CD4-positive, alpha-beta T cell treated with Interleukin-15 for 1 hour (primary cell): ENCODE results near the gene KLRC2.
"Not testable (repeated sequence)": the region's sequence is repeated elsewhere in the genome, so short reads cannot be mapped to it uniquely, and the experiment has no call there.

Experiments
- DNase-seq: peaks from one replicate; pipeline ENCODE4 v3.0.0-alpha.2; 2020

The KLRC2 gene

GRCh38 chr12:10435816-10436215, at the start of gene KLRC2:
TSS of gene KLRC2 (minus strand) at chr12:10436010. CDS start at chr12:10435986, 24 bp downstream.
- peak; percentile 24 for DNase-seq

DNA sequence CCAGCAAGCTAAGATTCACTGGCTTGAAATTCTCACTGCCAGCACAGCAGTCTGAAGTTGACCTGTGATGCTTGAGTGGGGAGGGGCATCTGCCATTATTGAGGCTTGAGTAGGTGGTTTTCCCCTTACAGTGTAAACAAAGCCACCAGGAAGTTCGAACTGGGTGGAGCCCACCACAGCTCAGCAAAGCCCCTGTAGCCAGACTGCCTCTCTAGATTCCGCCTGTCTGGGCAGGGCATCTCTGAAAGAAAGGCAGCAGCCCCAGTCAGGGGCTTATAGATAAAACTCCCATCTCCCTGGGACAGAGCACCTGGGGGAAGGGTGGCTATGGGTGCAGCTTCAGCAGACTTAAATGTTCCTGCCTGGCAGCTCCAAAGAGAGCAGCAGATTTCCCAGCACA, 46.1 kb upstream of the KLRC2 start:
- DNase-seq = peak; percentile 47

DNA sequence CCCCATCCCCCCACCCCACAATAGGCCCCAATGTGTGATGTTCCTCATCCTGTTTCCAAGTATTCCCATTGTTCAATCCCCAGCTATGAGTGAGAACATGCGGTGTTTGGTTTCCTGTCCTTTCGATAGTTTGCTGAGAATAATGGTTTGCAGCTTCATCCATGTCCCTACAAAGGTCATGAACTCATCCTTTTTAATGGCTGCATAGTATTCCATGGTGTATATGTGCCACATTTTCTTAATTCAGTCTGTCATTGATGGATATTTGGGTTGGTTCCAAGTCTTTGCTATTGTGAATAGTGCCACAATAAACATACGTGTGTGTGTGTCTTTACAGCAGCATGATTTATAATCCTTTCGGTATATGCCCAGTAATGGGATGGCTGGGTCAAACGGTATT, 37.0 kb upstream of the KLRC2 start:
- not testable (repeated sequence) for DNase-seq

- no peak for DNase-seq
These were observed 33.9 kb upstream of the KLRC2 start for GRCh38 chr12:10469701-10470100.

- DNase-seq = no peak
These were observed 30.5 kb upstream of the KLRC2 start for GRCh38 chr12:10466311-10466710.

DNA sequence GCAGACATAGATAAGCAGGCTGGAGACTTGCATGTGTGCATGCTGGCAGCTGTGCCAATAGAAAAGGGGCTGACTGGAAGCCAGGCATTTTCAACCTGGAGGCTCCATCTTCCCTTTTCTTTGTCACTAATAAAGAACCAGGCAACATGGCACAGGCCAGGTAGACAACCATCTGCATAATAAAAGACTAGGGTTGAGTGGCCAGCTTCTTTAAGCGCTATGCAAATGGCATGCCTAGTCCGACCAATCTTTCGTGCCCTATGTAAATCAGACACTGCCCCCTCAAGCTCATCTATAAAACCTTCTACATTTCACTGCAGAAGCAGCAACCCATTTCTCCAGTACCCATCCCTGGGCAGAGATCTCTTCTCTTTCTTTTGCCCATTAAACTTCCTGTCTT, 21.9 kb upstream of the KLRC2 start:
- DNase-seq = no peak

- DNase-seq = no peak
These were observed 21.0 kb upstream of the KLRC2 start for GRCh38 chr12:10456856-10457255.

- DNase-seq = no peak
These were observed 20.0 kb upstream of the KLRC2 start for GRCh38 chr12:10455766-10456165.

DNA sequence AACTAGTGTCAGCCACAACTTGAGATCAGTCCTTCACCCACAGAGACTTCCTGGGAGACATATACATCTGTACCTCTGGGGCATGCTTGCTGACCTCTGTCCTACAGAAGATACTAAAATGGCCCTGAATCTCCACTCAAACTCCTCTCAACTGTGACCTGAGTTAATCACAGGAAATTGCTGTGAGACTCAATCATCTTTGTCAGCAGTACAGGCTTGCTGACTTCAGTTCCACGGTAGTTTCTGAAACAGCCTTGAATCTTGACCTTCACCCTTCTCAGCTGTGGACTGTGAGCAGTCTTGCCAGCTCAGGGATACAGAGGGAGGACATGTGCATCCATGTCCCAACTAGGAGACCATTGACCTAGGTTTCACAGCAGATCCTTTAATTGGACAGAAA, 18.7 kb upstream of the KLRC2 start:
- DNase-seq = no peak

GRCh38 chr12:10453156-10453555, 17.3 kb upstream of the KLRC2 start, which contains the start of gene KLRC1:
TSS of gene KLRC1 (minus strand) at chr12:10453377. CDS start at chr12:10451156, 2,221 bp downstream.
- DNase-seq = no peak

GRCh38 chr12:10448236-10448635, 12.4 kb upstream of the KLRC2 start:
- DNase-seq = no peak

- DNase-seq = not testable (repeated sequence)
These were observed 10.2 kb upstream of the KLRC2 start for GRCh38 chr12:10446052-10446451.

- not testable (repeated sequence) for DNase-seq
These were observed 5.3 kb upstream of the KLRC2 start for GRCh38 chr12:10441144-10441543.

- DNase-seq = not testable (repeated sequence)
These were observed 3.9 kb upstream of the KLRC2 start for GRCh38 chr12:10439608-10440274.

DNA sequence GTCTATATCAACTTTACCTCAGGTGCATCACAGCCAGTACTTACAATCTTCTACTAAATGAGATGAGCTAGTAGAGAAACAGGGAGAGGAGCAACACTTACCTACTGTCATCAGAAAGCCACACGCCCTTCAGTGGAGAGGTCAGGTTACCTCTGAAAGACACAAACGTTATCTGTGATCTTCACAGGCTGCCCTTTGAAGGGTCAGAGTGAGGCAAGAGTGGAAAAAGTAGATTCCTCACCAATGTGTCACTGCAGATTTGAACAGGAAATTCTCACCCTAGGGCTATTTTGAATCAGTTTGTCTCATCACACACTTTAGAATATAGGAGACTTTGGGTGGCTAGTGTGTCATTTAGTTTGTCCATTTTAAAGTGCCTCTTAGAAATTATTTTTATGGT, 1.8 kb upstream of the KLRC2 start:
- not testable (repeated sequence) for DNase-seq

GRCh38 chr12:10430623-10431022, 5.2 kb downstream of the KLRC2 start:
- not testable (repeated sequence) for DNase-seq

DNA sequence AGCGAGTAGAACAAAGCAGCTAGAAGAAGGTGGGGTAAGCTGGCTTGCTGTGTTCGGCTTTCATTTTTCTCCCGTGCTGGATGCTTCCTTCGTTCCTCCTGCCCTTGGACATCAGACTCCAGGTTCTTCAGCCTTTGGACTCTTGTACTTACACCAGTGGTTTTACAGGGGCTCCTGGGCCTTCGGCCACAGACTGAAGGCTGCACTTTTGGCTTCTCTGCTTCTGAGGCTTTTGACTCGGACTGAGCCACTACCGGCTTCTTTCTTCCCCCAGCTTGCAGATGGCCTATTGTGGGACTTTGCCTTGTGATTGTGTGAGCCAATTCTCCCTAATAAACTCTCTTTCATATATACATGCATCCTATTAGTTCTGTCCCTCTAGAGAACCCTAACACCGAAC, 9.9 kb downstream of the KLRC2 start:
- DNase-seq = not testable (repeated sequence)

- not testable (repeated sequence) for DNase-seq
These were observed 11.4 kb downstream of the KLRC2 start for GRCh38 chr12:10424260-10424899.

DNA sequence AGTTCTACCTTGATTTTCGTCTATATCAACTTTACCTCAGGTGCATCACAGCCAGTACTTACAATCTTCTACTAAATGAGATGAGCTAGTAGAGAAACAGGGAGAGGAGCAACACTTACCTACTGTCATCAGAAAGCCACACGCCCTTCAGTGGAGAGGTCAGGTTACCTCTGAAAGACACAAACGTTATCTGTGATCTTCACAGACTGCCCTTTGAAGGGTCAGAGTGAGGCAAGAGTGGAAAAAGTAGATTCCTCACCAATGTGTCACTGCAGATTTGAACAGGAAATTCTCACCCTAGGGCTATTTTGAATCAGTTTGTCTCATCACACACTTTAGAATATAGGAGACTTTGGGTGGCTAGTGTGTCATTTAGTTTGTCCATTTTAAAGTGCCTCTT, 13.7 kb downstream of the KLRC2 start:
- not testable (repeated sequence) for DNase-seq

- DNase-seq = not testable (repeated sequence)
These were observed 15.5 kb downstream of the KLRC2 start, which contains the start of gene KLRC3 for GRCh38 chr12:10420334-10420733. TSS of gene KLRC3 (minus strand) at chr12:10420595. CDS start at chr12:10420550, 45 bp downstream.

- peak; percentile 24 for DNase-seq
These were observed 26.4 kb downstream of the KLRC2 start, which contains the start of gene KLRC4 for GRCh38 chr12:10409392-10409791. TSS of gene KLRC4 (minus strand) at chr12:10409757. CDS start at chr12:10409575, 182 bp downstream.

GRCh38 chr12:10408842-10409241, 27.0 kb downstream of the KLRC2 start:
- no peak for DNase-seq

DNA sequence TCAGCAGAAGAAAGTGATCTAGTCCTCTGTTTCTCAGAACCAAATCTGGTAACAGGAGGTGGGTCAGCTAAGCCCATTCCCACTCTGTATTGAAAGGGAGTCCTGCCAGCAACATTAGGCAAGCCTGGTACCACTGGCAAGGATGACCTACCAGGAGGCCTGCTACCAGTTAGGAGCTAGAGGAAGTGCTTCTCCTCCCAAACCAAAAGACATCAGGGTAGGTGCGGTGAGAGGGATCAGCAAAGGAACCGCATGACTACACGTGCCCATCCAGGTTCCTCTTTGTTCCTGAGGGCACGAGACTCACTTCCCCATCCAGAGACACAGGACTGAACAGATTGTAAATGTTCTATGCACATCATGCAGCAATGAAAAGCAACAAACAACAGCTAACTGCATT, 29.1 kb downstream of the KLRC2 start:
- DNase-seq = peak; percentile 56

- no peak for DNase-seq
These were observed 30.5 kb downstream of the KLRC2 start for GRCh38 chr12:10405294-10405693.
